Measurements from ENCODE around the gene GALNT15. TPM values are rescaled to one million over a fixed set of nuclear protein-coding genes. Genes with fewer than 3 reads are reported as not detected.
A peak's percentile ranks its signal among the peaks of the same experiment; 100 is the strongest.

GALNT15 gene
- total RNA-seq, 2 donors from 2014 or later: 0.13 TPM; not detected in 1

- no peak overlapping the region for H3K4me3 Mint-ChIP-seq
- H3K36me3 Mint-ChIP-seq (ENCODE audit: low read depth): no peaks in the 10 kb centered on the region
- H3K27me3 Mint-ChIP-seq (ENCODE audit: insufficient read depth): peaks cover 45% of the 10 kb centered on the region
- Histone ChIP-seq H3K27ac (ENCODE audit: low read depth, low read length) (no peak overlapping the region), H3K4me3 (ENCODE audit: low read length) (no peak overlapping the region), H3K4me1 (ENCODE audit: control insufficient read depth, insufficient read depth, low read length) (no peaks in the 10 kb centered on the region), H3K9ac (ENCODE audit: extremely low read depth, low read length, poor library complexity, severe bottlenecking) (no peak overlapping the region), H3K36me3 (ENCODE audit: control insufficient read depth, insufficient read depth, low read length) (no peaks in the 10 kb centered on the region), H3K9me3 (ENCODE audit: control insufficient read depth, low read length) (no peaks in the 10 kb centered on the region), H3K27me3 (ENCODE audit: control insufficient read depth, insufficient read depth, low read length, poor library complexity, severe bottlenecking) (peaks cover 6% of the 10 kb centered on the region)
- DNase-seq: peak; percentile 38
- H3K9me3 Mint-ChIP-seq: no peaks in the 10 kb centered on the region
- no peak overlapping the region for H3K27ac Mint-ChIP-seq
- 82 to 87% methylated on average over 6 of the region's 6 CpGs for WGBS, 2 experiments (ENCODE audit: insufficient coverage in 1 of 2, insufficient read length in 1 of 2)
- TF ChIP-seq, protein P1, sequence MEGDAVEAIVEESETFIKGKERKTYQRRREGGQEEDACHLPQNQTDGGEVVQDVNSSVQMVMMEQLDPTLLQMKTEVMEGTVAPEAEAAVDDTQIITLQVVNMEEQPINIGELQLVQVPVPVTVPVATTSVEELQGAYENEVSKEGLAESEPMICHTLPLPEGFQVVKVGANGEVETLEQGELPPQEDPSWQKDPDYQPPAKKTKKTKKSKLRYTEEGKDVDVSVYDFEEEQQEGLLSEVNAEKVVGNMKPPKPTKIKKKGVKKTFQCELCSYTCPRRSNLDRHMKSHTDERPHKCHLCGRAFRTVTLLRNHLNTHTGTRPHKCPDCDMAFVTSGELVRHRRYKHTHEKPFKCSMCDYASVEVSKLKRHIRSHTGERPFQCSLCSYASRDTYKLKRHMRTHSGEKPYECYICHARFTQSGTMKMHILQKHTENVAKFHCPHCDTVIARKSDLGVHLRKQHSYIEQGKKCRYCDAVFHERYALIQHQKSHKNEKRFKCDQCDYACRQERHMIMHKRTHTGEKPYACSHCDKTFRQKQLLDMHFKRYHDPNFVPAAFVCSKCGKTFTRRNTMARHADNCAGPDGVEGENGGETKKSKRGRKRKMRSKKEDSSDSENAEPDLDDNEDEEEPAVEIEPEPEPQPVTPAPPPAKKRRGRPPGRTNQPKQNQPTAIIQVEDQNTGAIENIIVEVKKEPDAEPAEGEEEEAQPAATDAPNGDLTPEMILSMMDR (conservative IDR thresholded peaks at IDR 0.05): no peak
- H3K4me1 Mint-ChIP-seq: peaks cover 8% of the 10 kb centered on the region
These were observed 2.0 kb downstream of the GALNT15 start for GRCh38 chr3:16176391-16177030.

DNA sequence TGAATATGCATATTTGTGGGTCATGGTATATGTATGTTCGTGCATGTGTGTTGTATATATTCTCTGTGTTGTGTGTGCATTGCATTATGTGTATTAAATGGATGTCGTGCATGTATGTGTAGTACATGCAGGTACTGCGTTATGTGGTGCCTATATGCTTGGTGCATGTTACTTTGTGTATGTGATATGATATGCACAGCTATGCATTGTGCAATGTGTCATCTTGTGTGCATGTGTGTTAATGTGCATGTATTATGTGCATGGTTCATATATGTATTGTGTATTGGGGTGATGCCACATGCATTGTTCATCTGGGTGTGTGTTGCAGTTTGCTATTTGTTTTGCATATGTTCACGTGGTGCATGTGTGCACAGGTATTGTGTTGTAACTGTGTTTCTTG, 2.9 kb downstream of the GALNT15 start:
- no peak overlapping the region for H3K4me3 Mint-ChIP-seq
- TF ChIP-seq, protein P1 (conservative IDR thresholded peaks at IDR 0.05): no peak
- Histone ChIP-seq H3K4me3 (ENCODE audit: low read length) (no peak overlapping the region), H3K9me3 (ENCODE audit: control insufficient read depth, low read length) (no peaks in the 10 kb centered on the region), H3K36me3 (ENCODE audit: control insufficient read depth, insufficient read depth, low read length) (no peaks in the 10 kb centered on the region), H3K9ac (ENCODE audit: extremely low read depth, low read length, poor library complexity, severe bottlenecking) (no peak overlapping the region), H3K27ac (ENCODE audit: low read depth, low read length) (no peak overlapping the region), H3K4me1 (ENCODE audit: control insufficient read depth, insufficient read depth, low read length) (no peaks in the 10 kb centered on the region), H3K27me3 (ENCODE audit: control insufficient read depth, insufficient read depth, low read length, poor library complexity, severe bottlenecking) (peaks cover 6% of the 10 kb centered on the region)
- H3K9me3 Mint-ChIP-seq: no peaks in the 10 kb centered on the region
- 93 to 100% methylated on average over 1 to 4 of the region's 4 CpGs for WGBS, 2 experiments (ENCODE audit: insufficient coverage in 1 of 2, insufficient read length in 1 of 2)
- H3K27ac Mint-ChIP-seq: no peak overlapping the region
- DNase-seq: no peak
- no peaks in the 10 kb centered on the region for H3K36me3 Mint-ChIP-seq (ENCODE audit: low read depth)
- H3K27me3 Mint-ChIP-seq (ENCODE audit: insufficient read depth): peaks cover 45% of the 10 kb centered on the region
- H3K4me1 Mint-ChIP-seq: peaks cover 9% of the 10 kb centered on the region

DNA sequence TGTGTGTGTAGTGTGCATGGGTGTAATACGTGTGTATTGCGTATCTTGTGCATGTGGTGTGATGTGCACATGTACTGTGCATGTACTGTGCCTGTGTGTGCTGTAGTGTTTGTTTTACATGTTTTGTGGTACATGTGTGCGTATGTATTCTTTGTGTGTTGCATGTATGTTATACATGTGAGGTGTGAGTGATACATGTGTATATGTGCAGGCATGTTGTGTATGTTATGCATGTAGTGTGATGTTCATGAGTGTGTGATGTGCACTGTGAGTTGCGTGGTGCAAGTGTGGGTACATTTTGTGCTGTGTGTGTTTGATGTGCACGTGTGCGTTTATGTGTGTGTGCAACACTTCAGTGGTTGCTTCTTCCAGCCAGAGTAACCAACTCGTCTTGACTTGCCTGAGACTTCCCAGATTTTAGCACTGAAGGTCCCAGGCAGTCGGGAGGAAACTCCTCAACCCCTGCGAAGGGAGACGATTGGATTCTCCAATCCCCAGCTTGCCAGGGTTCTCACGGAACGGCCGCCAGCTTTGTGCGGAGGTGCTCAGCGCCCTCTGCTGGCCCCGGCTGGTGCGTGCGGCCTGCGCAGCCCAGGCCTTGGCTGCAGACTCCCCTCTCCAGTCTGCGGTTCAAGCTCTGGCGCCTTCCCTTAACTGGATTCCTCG, 3.6 kb downstream of the GALNT15 start:
- peaks cover 12% of the 10 kb centered on the region for H3K27me3 ChIP-seq (ENCODE audit: control insufficient read depth, insufficient read depth, low read length, poor library complexity, severe bottlenecking)
- DNase-seq: peak; percentile 96
- H3K36me3 ChIP-seq (ENCODE audit: control insufficient read depth, insufficient read depth, low read length): no peaks in the 10 kb centered on the region
- no peak overlapping the region for H3K4me3 ChIP-seq (ENCODE audit: low read length)
- TF ChIP-seq, protein P1 (conservative IDR thresholded peaks at IDR 0.05): peak; percentile 98
- H3K9me3 ChIP-seq (ENCODE audit: control insufficient read depth, low read length): no peaks in the 10 kb centered on the region
- H3K9ac ChIP-seq (ENCODE audit: extremely low read depth, low read length, poor library complexity, severe bottlenecking): no peak overlapping the region
- H3K27me3 Mint-ChIP-seq (ENCODE audit: insufficient read depth): peaks cover 40% of the 10 kb centered on the region
- H3K4me1 Mint-ChIP-seq: peaks cover 9% of the 10 kb centered on the region
- no peaks in the 10 kb centered on the region for H3K9me3 Mint-ChIP-seq
- 25 to 32% methylated on average over 17 to 22 of the region's 22 CpGs for WGBS, 2 experiments (ENCODE audit: insufficient coverage in 1 of 2, insufficient read length in 1 of 2)
- H3K4me3 Mint-ChIP-seq: no peak overlapping the region
- no peak overlapping the region for H3K27ac ChIP-seq (ENCODE audit: low read depth, low read length)
- H3K27ac Mint-ChIP-seq: no peak overlapping the region
- H3K4me1 ChIP-seq (ENCODE audit: control insufficient read depth, insufficient read depth, low read length): no peaks in the 10 kb centered on the region
- H3K36me3 Mint-ChIP-seq (ENCODE audit: low read depth): no peaks in the 10 kb centered on the region

Data from endodermal cell (in vitro differentiated cells).